SK-N-SH (cell line): ENCODE results near the gene ARHGAP6.

ENCODE experiments used
- CHD2 ChIP-seq: fragments of 150-350 bp; IDR thresholded peaks from 2 replicates; pipeline ENCODE4 v1.6.1; 2018; ENCODE audit warnings: low read length; ENCODE audit not compliant: partially characterized antibody
- ELF1 ChIP-seq: IDR thresholded peaks from 2 replicates; pipeline ENCODE4 v1.4.0; 2012
- EP300 ChIP-seq, 2 experiments: IDR thresholded peaks; 2 replicates each; pipeline versions ENCODE4 v1.4.0 to v1.6.1; 2012; ENCODE audit warnings: borderline replicate concordance in 1 of 2, low read depth in 1 of 2, low read length in 1 of 2
- EZH2phosphoT487 ChIP-seq: fragments of 200-600 bp; sonication (generic); IDR thresholded peaks from 2 replicates; pipeline ENCODE4 v1.6.1; 2017; ENCODE audit warnings: low read depth, mixed run types, mild to moderate bottlenecking, antibody characterized with exemption, moderate library complexity, borderline replicate concordance
- PBX3 ChIP-seq: IDR thresholded peaks from 2 replicates; pipeline ENCODE4; 2012
- POLR2AphosphoS5 ChIP-seq: IDR thresholded peaks from 2 replicates; pipeline ENCODE4 v1.6.1; 2012; ENCODE audit warnings: low read depth, low read length
- TAF1 ChIP-seq: IDR thresholded peaks from 2 replicates; pipeline ENCODE4 v1.6.1; 2012; ENCODE audit warnings: low read depth, mild to moderate bottlenecking, low read length, moderate library complexity, borderline replicate concordance
- TF ChIP-seq, protein P1 (sequence below): fragments of 200-600 bp; sonication (generic); IDR thresholded peaks from 2 replicates; pipeline ENCODE4 v1.6.1; 2017; ENCODE audit warnings: antibody characterized with exemption, mild to moderate bottlenecking, moderate library complexity
- TF ChIP-seq, protein P2 (sequence below): IDR thresholded peaks from 2 replicates; pipeline ENCODE4 v1.4.0; 2012; ENCODE audit warnings: low read depth, borderline replicate concordance

DNA sequence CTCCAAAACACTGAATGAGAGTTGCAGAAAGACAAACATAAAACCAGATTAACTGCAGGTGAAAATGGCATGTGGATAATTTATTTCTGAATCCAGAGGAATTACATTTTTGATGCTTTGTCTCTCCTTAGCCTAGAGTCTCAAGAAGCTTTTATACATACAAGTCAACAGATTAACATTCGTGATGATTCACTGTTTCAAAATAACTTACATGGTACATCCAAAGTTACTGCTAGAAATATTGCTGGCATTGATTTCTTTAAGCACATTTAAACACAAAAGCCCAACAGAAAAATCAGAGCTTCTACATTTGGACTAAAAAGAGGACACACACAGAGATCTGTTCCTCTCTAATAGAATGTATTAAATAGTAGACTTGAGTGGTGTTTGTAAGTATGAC lies 266.9 kb downstream of the ARHGAP6 start:
- TF ChIP-seq EZH2phosphoT487 (no peak), EP300 (IDR thresholded peaks at IDR 0.05; ENCODE audit: borderline replicate concordance in 1 of 2, low read depth in 1 of 2, low read length in 1 of 2) (no peak), PBX3 (no peak), CHD2 (no peak), POLR2AphosphoS5 (no peak), TAF1 (no peak), ELF1 (no peak)
- TF ChIP-seq, protein P1, sequence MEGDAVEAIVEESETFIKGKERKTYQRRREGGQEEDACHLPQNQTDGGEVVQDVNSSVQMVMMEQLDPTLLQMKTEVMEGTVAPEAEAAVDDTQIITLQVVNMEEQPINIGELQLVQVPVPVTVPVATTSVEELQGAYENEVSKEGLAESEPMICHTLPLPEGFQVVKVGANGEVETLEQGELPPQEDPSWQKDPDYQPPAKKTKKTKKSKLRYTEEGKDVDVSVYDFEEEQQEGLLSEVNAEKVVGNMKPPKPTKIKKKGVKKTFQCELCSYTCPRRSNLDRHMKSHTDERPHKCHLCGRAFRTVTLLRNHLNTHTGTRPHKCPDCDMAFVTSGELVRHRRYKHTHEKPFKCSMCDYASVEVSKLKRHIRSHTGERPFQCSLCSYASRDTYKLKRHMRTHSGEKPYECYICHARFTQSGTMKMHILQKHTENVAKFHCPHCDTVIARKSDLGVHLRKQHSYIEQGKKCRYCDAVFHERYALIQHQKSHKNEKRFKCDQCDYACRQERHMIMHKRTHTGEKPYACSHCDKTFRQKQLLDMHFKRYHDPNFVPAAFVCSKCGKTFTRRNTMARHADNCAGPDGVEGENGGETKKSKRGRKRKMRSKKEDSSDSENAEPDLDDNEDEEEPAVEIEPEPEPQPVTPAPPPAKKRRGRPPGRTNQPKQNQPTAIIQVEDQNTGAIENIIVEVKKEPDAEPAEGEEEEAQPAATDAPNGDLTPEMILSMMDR: no peak
- TF ChIP-seq, protein P2, sequence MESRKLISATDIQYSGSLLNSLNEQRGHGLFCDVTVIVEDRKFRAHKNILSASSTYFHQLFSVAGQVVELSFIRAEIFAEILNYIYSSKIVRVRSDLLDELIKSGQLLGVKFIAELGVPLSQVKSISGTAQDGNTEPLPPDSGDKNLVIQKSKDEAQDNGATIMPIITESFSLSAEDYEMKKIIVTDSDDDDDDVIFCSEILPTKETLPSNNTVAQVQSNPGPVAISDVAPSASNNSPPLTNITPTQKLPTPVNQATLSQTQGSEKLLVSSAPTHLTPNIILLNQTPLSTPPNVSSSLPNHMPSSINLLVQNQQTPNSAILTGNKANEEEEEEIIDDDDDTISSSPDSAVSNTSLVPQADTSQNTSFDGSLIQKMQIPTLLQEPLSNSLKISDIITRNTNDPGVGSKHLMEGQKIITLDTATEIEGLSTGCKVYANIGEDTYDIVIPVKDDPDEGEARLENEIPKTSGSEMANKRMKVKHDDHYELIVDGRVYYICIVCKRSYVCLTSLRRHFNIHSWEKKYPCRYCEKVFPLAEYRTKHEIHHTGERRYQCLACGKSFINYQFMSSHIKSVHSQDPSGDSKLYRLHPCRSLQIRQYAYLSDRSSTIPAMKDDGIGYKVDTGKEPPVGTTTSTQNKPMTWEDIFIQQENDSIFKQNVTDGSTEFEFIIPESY: no peak
